Lower leg skin (tissue), 3 donors: ENCODE results near the gene EEFSEC.

ENCODE experiments used
- POLR2A ChIP-seq, 2 donors: fragments of 450-650 bp; IDR thresholded peaks; one replicate each; pipeline ENCODE4 v1.6.1; 2016 to 2017; ENCODE audit warnings: antibody characterized with exemption in 2 of 2, mild to moderate bottlenecking in 1 of 2, moderate library complexity in 1 of 2
- TF ChIP-seq, protein P1 (sequence below), 3 donors: fragments of 450-650 bp; IDR thresholded peaks; one replicate each; pipeline ENCODE4 v1.5.1; 2016; ENCODE audit warnings: antibody characterized with exemption in 3 of 3, mild to moderate bottlenecking in 3 of 3, moderate library complexity in 2 of 3

DNA sequence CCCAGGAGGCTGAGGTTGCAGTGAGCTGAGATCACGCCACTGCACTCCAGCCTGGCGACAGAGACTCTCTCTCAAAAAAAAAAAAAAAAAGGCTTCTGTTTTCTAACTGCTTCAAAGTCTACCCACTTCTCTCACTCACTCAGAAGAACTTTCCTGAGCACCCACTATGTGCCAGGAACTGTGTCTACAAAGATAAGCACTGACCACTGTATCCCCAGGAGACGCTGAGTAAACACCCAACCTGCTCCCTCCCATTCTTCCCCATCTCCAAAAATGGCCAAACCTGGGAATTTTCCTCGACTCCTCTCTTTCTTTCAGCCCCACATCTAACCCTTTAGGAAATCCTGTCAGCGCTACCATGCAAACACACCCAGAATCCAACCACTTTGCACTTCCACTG, 42.1 kb upstream of the EEFSEC start:
- TF ChIP-seq, protein P1, sequence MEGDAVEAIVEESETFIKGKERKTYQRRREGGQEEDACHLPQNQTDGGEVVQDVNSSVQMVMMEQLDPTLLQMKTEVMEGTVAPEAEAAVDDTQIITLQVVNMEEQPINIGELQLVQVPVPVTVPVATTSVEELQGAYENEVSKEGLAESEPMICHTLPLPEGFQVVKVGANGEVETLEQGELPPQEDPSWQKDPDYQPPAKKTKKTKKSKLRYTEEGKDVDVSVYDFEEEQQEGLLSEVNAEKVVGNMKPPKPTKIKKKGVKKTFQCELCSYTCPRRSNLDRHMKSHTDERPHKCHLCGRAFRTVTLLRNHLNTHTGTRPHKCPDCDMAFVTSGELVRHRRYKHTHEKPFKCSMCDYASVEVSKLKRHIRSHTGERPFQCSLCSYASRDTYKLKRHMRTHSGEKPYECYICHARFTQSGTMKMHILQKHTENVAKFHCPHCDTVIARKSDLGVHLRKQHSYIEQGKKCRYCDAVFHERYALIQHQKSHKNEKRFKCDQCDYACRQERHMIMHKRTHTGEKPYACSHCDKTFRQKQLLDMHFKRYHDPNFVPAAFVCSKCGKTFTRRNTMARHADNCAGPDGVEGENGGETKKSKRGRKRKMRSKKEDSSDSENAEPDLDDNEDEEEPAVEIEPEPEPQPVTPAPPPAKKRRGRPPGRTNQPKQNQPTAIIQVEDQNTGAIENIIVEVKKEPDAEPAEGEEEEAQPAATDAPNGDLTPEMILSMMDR (IDR thresholded peaks at IDR 0.05) = no peak
- TF ChIP-seq POLR2A (IDR thresholded peaks at IDR 0.05) = no peak
